ENCODE data around the gene HINT3. TPM values are rescaled to one million over a fixed set of nuclear protein-coding genes. Genes with fewer than 3 reads are reported as not detected.
"Not testable (repeated sequence)": the region's sequence is repeated elsewhere in the genome, so short reads cannot be mapped to it uniquely, and the experiment has no call there.

HINT3 gene
- total RNA-seq, 1 donor, result 23.3 TPM

- no peak for TF ChIP-seq CTCF (IDR thresholded peaks at IDR 0.05; ENCODE audit: insufficient read depth, low read depth, low read length)
- H3K4me3 ChIP-seq (ENCODE audit: low read depth, low read length), result peak overlapping the region; percentile 3
- DNase-seq (ENCODE audit: low read depth), result peak; percentile 87
Observed at GRCh38 chr6:125945378-125946141, 11.0 kb upstream of the HINT3 start.

- TF ChIP-seq CTCF (IDR thresholded peaks at IDR 0.05; ENCODE audit: insufficient read depth, low read depth, low read length), result no peak
- peak; percentile 33 for DNase-seq (ENCODE audit: low read depth)
- no peak overlapping the region for H3K4me3 ChIP-seq (ENCODE audit: low read depth, low read length)
Observed at GRCh38 chr6:125947615-125948014, 9.0 kb upstream of the HINT3 start.

GRCh38 chr6:125948455-125948854 lies 8.1 kb upstream of the HINT3 start:
- DNase-seq (ENCODE audit: low read depth), result no peak
- H3K4me3 ChIP-seq (ENCODE audit: low read depth, low read length), result no peak overlapping the region
- TF ChIP-seq CTCF (IDR thresholded peaks at IDR 0.05; ENCODE audit: insufficient read depth, low read depth, low read length), result no peak

- no peak for TF ChIP-seq CTCF (IDR thresholded peaks at IDR 0.05; ENCODE audit: insufficient read depth, low read depth, low read length)
- no peak overlapping the region for H3K4me3 ChIP-seq (ENCODE audit: low read depth, low read length)
- no peak for DNase-seq (ENCODE audit: low read depth)
Observed at GRCh38 chr6:125949069-125949468, 7.5 kb upstream of the HINT3 start.

GRCh38 chr6:125950293-125950692 lies 6.3 kb upstream of the HINT3 start:
- peak; percentile 65 for DNase-seq (ENCODE audit: low read depth)
- H3K4me3 ChIP-seq (ENCODE audit: low read depth, low read length), result no peak overlapping the region
- TF ChIP-seq CTCF (IDR thresholded peaks at IDR 0.05; ENCODE audit: insufficient read depth, low read depth, low read length), result no peak

GRCh38 chr6:125950716-125951115 lies 5.9 kb upstream of the HINT3 start:
- DNase-seq (ENCODE audit: low read depth), result not testable (repeated sequence)

GRCh38 chr6:125951323-125951722 lies 5.2 kb upstream of the HINT3 start:
- H3K4me3 ChIP-seq (ENCODE audit: low read depth, low read length), result no peak overlapping the region
- peak; percentile 14 for DNase-seq (ENCODE audit: low read depth)
- no peak for TF ChIP-seq CTCF (IDR thresholded peaks at IDR 0.05; ENCODE audit: insufficient read depth, low read depth, low read length)

More at GRCh38 chr6:125950716-125951115, 5.9 kb upstream of the HINT3 start:
- H3K4me3 ChIP-seq (ENCODE audit: low read depth, low read length), result not testable (repeated sequence)
